Measurements from ENCODE around the gene COMMD8.
"Not testable (repeated sequence)": the region's sequence is repeated elsewhere in the genome, so short reads cannot be mapped to it uniquely, and the experiment has no call there.

The COMMD8 gene

GRCh38 chr4:47463235-47463956, at the start of gene COMMD8:
Gene COMMD8, minus strand, starts transcription at chr4:47463702. Its CDS starts 51 bp downstream, at chr4:47463651.
- peak; percentile 92 to 95 (median 94) for DNase-seq (ENCODE audit: low read depth in 2 of 3, low spot score in 1 of 3)

- no peak for DNase-seq (ENCODE audit: low read depth in 2 of 3, low spot score in 1 of 3)
Measured at GRCh38 chr4:47510506-47511143, 47.1 kb upstream of the COMMD8 start.

GRCh38 chr4:47505666-47506065, 42.2 kb upstream of the COMMD8 start:
- no peak for DNase-seq (ENCODE audit: low read depth in 2 of 3, low spot score in 1 of 3)

GRCh38 chr4:47505147-47505546, 41.6 kb upstream of the COMMD8 start:
- DNase-seq (ENCODE audit: low read depth in 2 of 3, low spot score in 1 of 3) = no peak

GRCh38 chr4:47500776-47501175, 37.3 kb upstream of the COMMD8 start:
- DNase-seq (ENCODE audit: low read depth in 2 of 3, low spot score in 1 of 3) = no peak

- no peak for DNase-seq (ENCODE audit: low read depth in 2 of 3, low spot score in 1 of 3)
Measured at GRCh38 chr4:47499700-47500099, 36.2 kb upstream of the COMMD8 start.

- no peak for DNase-seq (ENCODE audit: low read depth in 2 of 3, low spot score in 1 of 3)
Measured at GRCh38 chr4:47498899-47499298, 35.4 kb upstream of the COMMD8 start.

- no peak for DNase-seq (ENCODE audit: low read depth in 2 of 3, low spot score in 1 of 3)
Measured at GRCh38 chr4:47494124-47494430, 30.6 kb upstream of the COMMD8 start.

GRCh38 chr4:47493238-47494123, 30.0 kb upstream of the COMMD8 start:
- DNase-seq (ENCODE audit: low read depth in 2 of 3, low spot score in 1 of 3) = no peak

- no peak for DNase-seq (ENCODE audit: low read depth in 2 of 3, low spot score in 1 of 3)
Measured at GRCh38 chr4:47490550-47490949, 27.0 kb upstream of the COMMD8 start.

GRCh38 chr4:47488706-47489105, 25.2 kb upstream of the COMMD8 start:
- no peak for DNase-seq (ENCODE audit: low read depth in 2 of 3, low spot score in 1 of 3)

- DNase-seq (ENCODE audit: low read depth in 2 of 3, low spot score in 1 of 3) = not testable (repeated sequence)
Measured at GRCh38 chr4:47486727-47487126, 23.2 kb upstream of the COMMD8 start.

- DNase-seq (ENCODE audit: low read depth in 2 of 3, low spot score in 1 of 3) = no peak
Measured at GRCh38 chr4:47486231-47486673, 22.8 kb upstream of the COMMD8 start.

- DNase-seq (ENCODE audit: low read depth in 2 of 3, low spot score in 1 of 3) = no peak
Measured at GRCh38 chr4:47485768-47486167, 22.3 kb upstream of the COMMD8 start.

- DNase-seq (ENCODE audit: low read depth in 2 of 3, low spot score in 1 of 3) = peak; percentile 45 to 76 (median 58)
Measured at GRCh38 chr4:47485047-47485692, 21.7 kb upstream of the COMMD8 start, which contains the start of gene ATP10D. Gene ATP10D, plus strand, starts transcription at chr4:47485275. Its CDS starts 27,266 bp downstream, at chr4:47512541.

GRCh38 chr4:47484168-47484567, 20.7 kb upstream of the COMMD8 start:
- no peak for DNase-seq (ENCODE audit: low read depth in 2 of 3, low spot score in 1 of 3)

GRCh38 chr4:47483745-47484144, 20.2 kb upstream of the COMMD8 start:
- no peak for DNase-seq (ENCODE audit: low read depth in 2 of 3, low spot score in 1 of 3)

GRCh38 chr4:47482326-47482725, 18.8 kb upstream of the COMMD8 start:
- DNase-seq (ENCODE audit: low read depth in 2 of 3, low spot score in 1 of 3) = no peak

GRCh38 chr4:47478804-47479203, 15.3 kb upstream of the COMMD8 start:
- DNase-seq (ENCODE audit: low read depth in 2 of 3, low spot score in 1 of 3) = no peak

GRCh38 chr4:47475411-47475810, 11.9 kb upstream of the COMMD8 start:
- no peak for DNase-seq (ENCODE audit: low read depth in 2 of 3, low spot score in 1 of 3)

- DNase-seq (ENCODE audit: low read depth in 2 of 3, low spot score in 1 of 3) = no peak
Measured at GRCh38 chr4:47474799-47475198, 11.3 kb upstream of the COMMD8 start.

Data from stimulated activated CD4-positive, alpha-beta T cell treated with anti-CD3 and anti-CD28 coated beads, Interleukin-12 subunit alpha, Interleukin-12 subunit beta, amount 100 ng/mL, for 48 hours (primary cell).